HS-27A (cell line): ENCODE measurements around the gene ASPG.

Experiments
- DNase-seq: peaks from one replicate; pipeline ENCODE4 v3.0.0-alpha.2; 2012; ENCODE audit warnings: low read depth, missing footprints

Gene ASPG

GRCh38 chr14:104075530-104076151 lies 9.9 kb upstream of the ASPG start:
- DNase-seq: no peak

- DNase-seq: no peak
Observed at GRCh38 chr14:104076743-104077142, 8.8 kb upstream of the ASPG start.

- DNase-seq: peak; percentile 47
Observed at GRCh38 chr14:104078031-104078455, 7.5 kb upstream of the ASPG start.

GRCh38 chr14:104080376-104081260 lies 4.9 kb upstream of the ASPG start:
- no peak for DNase-seq

- DNase-seq: no peak
Observed at GRCh38 chr14:104081261-104081835, 4.2 kb upstream of the ASPG start.

GRCh38 chr14:104081951-104082464 lies 3.5 kb upstream of the ASPG start:
- no peak for DNase-seq

GRCh38 chr14:104082807-104083206 lies 2.7 kb upstream of the ASPG start:
- DNase-seq: no peak

- no peak for DNase-seq
Observed at GRCh38 chr14:104084251-104085002, 1.1 kb upstream of the ASPG start.

GRCh38 chr14:104085889-104086201 lies 345 bp downstream of the ASPG start:
- no peak for DNase-seq

GRCh38 chr14:104086210-104086660 lies 735 bp downstream of the ASPG start:
- no peak for DNase-seq

- no peak for DNase-seq
Observed at GRCh38 chr14:104086661-104087461, 1.4 kb downstream of the ASPG start.

- no peak for DNase-seq
Observed at GRCh38 chr14:104087505-104087904, 2.0 kb downstream of the ASPG start.

- DNase-seq: no peak
Observed at GRCh38 chr14:104087981-104088850, 2.7 kb downstream of the ASPG start.

GRCh38 chr14:104090071-104090748 lies 4.7 kb downstream of the ASPG start:
- no peak for DNase-seq

GRCh38 chr14:104091061-104091926 lies 5.8 kb downstream of the ASPG start:
- DNase-seq: no peak

GRCh38 chr14:104091927-104092771 lies 6.6 kb downstream of the ASPG start:
- no peak for DNase-seq

- DNase-seq: no peak
Observed at GRCh38 chr14:104092931-104093365, 7.4 kb downstream of the ASPG start.
